WI38 (cell line): ENCODE data around the gene GRIA4.

Experiments
- H3K4me3 ChIP-seq: 2 replicates; pipeline ENCODE4 v1.5.1; 2011; ENCODE audit warnings: low read depth, mild to moderate bottlenecking, control low read depth, low read length
- TF ChIP-seq, protein P1 (sequence below): IDR thresholded peaks from 2 replicates; pipeline ENCODE4 v1.5.1; 2012; ENCODE audit warnings: low read depth, mild to moderate bottlenecking, control low read depth, low read length

GRIA4 gene

DNA sequence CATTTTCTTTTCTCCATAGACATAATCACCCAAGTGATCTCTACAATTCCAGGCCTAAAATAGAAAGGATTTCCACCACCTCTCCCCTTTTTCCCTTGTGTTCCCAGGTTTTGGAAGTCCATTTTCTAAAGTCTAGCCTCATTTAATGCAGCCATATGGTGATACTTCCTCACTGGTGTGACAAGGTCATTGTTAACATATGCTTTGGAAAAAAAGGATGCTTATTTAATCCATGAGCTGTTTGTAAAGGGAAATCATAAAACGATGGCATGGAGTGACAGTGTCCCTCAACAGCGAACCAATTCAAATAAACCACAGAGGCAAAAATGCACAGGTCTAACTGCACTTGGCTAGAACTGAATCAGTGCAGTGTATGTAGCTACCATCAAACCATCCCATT is 26.6 kb downstream of the GRIA4 start:
- TF ChIP-seq, protein P1, sequence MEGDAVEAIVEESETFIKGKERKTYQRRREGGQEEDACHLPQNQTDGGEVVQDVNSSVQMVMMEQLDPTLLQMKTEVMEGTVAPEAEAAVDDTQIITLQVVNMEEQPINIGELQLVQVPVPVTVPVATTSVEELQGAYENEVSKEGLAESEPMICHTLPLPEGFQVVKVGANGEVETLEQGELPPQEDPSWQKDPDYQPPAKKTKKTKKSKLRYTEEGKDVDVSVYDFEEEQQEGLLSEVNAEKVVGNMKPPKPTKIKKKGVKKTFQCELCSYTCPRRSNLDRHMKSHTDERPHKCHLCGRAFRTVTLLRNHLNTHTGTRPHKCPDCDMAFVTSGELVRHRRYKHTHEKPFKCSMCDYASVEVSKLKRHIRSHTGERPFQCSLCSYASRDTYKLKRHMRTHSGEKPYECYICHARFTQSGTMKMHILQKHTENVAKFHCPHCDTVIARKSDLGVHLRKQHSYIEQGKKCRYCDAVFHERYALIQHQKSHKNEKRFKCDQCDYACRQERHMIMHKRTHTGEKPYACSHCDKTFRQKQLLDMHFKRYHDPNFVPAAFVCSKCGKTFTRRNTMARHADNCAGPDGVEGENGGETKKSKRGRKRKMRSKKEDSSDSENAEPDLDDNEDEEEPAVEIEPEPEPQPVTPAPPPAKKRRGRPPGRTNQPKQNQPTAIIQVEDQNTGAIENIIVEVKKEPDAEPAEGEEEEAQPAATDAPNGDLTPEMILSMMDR = no peak
- no peak overlapping the region for H3K4me3 ChIP-seq

DNA sequence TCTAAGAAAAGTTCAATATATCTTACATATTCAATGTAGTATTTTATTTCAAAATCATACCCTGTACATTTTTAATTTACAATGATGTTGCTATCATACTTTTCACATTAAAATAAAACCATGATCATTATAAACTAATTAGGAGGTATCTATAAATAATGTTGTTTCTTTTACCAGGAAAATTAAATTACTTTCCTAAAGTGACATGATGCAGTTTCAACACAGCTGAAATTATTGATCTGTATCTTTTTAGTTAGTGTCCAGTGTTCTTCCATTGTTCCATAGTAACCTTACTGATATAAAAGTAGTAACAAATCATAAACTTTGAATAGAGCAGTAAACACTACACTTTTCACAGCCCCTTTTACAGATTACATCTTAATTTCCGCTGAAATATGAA is 29.7 kb downstream of the GRIA4 start:
- TF ChIP-seq, protein P1 = no peak
- H3K4me3 ChIP-seq = no peak overlapping the region

DNA sequence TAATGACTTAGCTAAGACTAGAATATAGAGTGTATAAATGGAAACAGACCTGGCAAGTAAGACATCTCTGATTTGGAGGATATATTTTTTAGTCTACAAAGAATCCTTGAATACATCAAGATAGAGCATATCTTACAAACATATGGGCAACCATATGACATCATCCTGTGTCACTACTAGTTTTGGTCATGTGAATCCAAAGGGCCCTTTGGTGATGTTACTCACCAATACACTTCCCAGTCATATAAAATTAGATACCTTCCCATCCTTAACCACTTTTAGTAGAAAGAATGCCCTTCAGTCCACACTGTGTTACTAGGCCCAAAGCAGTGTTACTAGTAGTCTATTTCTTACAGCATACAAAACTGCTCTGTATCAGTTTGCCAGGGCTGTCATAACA is 31.6 kb downstream of the GRIA4 start:
- H3K4me3 ChIP-seq = no peak overlapping the region
- TF ChIP-seq, protein P1 = no peak

DNA sequence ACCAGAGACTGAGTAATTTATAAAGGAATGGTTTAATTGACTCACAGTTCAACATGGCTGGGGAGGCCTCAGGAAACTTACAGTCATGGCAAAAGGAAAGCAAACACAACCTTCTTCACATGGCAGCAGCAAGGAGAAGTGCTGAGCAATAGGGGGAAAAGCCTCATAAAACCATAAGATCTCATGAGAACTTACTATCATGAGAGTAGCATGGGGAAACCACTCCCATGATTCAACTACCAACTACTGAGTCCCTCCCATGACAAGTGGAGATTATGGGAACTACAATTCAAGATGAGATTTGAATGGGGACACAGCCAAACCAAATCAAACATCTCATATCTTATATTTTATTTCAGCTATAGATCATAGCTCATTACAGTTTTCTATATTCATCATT is 33.0 kb downstream of the GRIA4 start:
- TF ChIP-seq, protein P1 = no peak

DNA sequence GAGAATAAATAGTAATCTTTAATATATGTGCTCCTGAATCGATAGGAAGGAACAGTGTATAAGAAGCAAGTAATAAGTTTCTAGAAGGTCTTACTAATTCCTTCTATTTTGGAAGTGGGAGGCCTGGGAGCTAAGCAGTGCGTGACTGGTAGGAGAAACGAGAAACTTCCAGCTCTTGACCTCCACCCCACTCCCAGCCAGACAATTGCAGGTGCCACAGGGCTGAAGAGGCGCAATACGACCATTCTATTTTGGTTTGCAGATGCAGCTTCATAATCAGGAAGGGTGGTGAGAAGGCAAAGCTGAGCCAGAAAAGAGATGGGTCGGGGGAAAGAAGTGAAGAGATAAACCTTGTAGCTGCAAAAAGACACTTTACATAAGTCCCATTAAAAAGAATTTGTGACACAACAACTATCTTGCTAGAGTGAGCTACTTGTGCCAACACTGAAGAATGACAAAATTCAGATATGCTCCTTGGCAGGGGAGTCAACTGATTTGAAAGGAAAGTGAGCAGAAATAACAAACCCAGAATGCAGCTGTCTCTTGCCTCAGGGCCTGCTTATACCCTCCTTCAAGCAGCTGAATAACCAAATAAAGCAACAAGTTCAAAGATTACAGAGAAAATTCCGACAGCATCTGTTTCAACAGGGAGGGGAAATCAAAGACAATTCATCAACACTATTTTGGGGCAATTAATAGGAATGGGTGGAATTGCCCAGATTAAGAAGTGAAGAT is 35.1 kb downstream of the GRIA4 start:
- TF ChIP-seq, protein P1 = no peak
- H3K4me3 ChIP-seq = no peak overlapping the region

More for the DNA sequence above, 33.0 kb downstream of the GRIA4 start:
- H3K4me3 ChIP-seq = no peak overlapping the region

DNA sequence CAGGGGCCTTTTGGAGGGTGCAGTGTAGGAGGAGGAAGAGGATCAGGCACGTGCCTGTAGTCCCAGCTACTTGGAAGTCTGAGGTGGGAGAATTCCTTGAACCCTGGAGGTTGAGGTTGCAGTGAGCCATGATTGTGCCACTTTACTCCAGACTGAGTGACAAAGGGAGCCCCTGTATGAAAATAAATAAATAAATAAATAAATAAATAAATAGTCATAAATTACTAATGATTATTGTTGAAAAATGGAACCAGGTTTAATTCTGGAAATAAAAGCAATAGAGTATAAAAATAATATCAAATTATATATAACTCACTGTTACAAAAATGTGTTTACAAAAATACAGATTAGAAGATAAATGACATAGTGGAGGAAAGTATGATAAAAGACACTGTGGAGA is 37.9 kb downstream of the GRIA4 start:
- H3K4me3 ChIP-seq = no peak overlapping the region
- TF ChIP-seq, protein P1 = no peak

DNA sequence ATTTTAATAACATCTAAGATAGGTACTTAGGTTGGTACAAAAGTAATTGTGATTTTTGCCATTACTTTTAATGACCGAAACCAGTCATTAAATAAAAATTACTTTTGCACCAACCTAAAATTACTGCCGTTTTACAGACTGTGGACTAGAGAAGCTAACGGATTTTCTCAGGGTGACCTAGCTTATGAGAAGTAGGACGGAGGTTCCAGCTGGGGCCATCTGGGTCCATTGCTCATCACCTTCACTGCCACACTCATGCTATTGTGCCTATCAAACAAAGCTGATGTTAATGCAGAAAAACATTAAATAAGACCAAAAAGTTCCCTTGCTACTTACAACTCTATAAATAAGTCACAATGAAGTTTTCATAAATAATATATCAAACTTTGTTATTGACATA is 38.9 kb downstream of the GRIA4 start:
- no peak overlapping the region for H3K4me3 ChIP-seq
- TF ChIP-seq, protein P1 = no peak
